Endothelial cell of umbilical vein (primary cell): Measurements from ENCODE around the gene RNF121. TPM values are rescaled to one million over a fixed set of nuclear protein-coding genes. Genes with fewer than 3 reads are reported as not detected.

Experiments
- BruUV-seq: library from RNA; stranded (reverse); fragments of 400-500 nt; replicated peaks from 2 replicates; lab custom pipeline; 2021; lab: Mats Ljungman, UMichigan
- CTCF ChIA-PET: fragments of 300-600, 350-600 bp; sonication (Branson Sonifier 250); formaldehyde crosslinking; loops from one replicate; lab custom pipeline; 2021; ENCODE audit warnings: antibody characterized with exemption, inconsistent platforms; lab: Charles Lee
- POLR2A ChIA-PET: fragments of 300-600, 350-600 bp; sonication (Branson Sonifier 250); formaldehyde crosslinking; loops from one replicate; lab custom pipeline; 2021; ENCODE audit warnings: antibody characterized with exemption, inconsistent platforms; lab: Charles Lee
- DNase-seq: peaks from one replicate; pipeline ENCODE4 v3.0.0-alpha.2; 2011; ENCODE audit warnings: low read depth, low spot score
- FAIRE-seq: peaks from 2 replicates; lab custom pipeline; 2011; peaks lifted over from hg19 to GRCh38; lab: Jason Lieb, UNC
- H2AFZ ChIP-seq: 2 replicates; pipeline ENCODE4 v1.6.0; 2012; ENCODE audit warnings: low read depth, low read length, control low read depth, inconsistent platforms
- H3K27ac ChIP-seq: 2 replicates; pipeline ENCODE4 v1.5.1; 2011; ENCODE audit warnings: low read depth, mild to moderate bottlenecking, control low read depth, low read length, moderate library complexity; ENCODE audit not compliant: insufficient read depth
- H3K27me3 ChIP-seq, 2 experiments: 2 replicates each; pipeline versions ENCODE4 v1.6.0 to v1.6.1; 2011; ENCODE audit warnings: low read length in 2 of 2, mixed read lengths in 1 of 2; ENCODE audit not compliant: control insufficient read depth in 2 of 2, insufficient read depth in 2 of 2
- H3K36me3 ChIP-seq, 2 experiments: 2 replicates in 1 of 2; 3 replicates in 1 of 2; pipeline ENCODE4 v1.5.1; 2011; ENCODE audit warnings: low read length in 2 of 2, mild to moderate bottlenecking in 1 of 2, moderate library complexity in 1 of 2; ENCODE audit not compliant: control insufficient read depth in 2 of 2, insufficient read depth in 2 of 2; ENCODE audit errors: extremely low read depth in 1 of 2
- H3K4me1 ChIP-seq: 3 replicates; pipeline ENCODE4 v1.5.1; 2011; ENCODE audit warnings: mild to moderate bottlenecking, low read length; ENCODE audit not compliant: control insufficient read depth, insufficient read depth; ENCODE audit errors: extremely low read depth
- H3K4me2 ChIP-seq: 2 replicates; pipeline ENCODE4 v1.6.1; 2011; ENCODE audit warnings: low read length, control low read depth, mixed read lengths; ENCODE audit not compliant: insufficient read depth
- H3K4me3 ChIP-seq, 3 experiments: fragments of 200-600 bp in 1 of 3; sonication (generic), shearing (Covaris generic) in 1 of 3; replicated peaks in 1 of 3; 2 replicates each; pipeline ENCODE4 v1.5.1; 2011 to 2016; ENCODE audit warnings: control low read depth in 3 of 3, low read length in 3 of 3, mild to moderate bottlenecking in 2 of 3, inconsistent platforms in 1 of 3, low read depth in 1 of 3, moderate library complexity in 1 of 3; ENCODE audit not compliant: insufficient read depth in 1 of 3
- H3K79me2 ChIP-seq: 2 replicates; pipeline ENCODE4 v1.6.0; 2012; ENCODE audit warnings: low read length, inconsistent platforms; ENCODE audit not compliant: control insufficient read depth, insufficient read depth
- H3K9ac ChIP-seq: replicated peaks from 2 replicates; pipeline ENCODE3; 2011; ENCODE audit warnings: low read length, control low read depth; ENCODE audit not compliant: insufficient read depth; ENCODE audit errors: extremely low read depth
- H3K9me1 ChIP-seq: replicated peaks from 3 replicates; pipeline ENCODE4 v1.6.0; 2011; ENCODE audit warnings: mild to moderate bottlenecking, low read length; ENCODE audit not compliant: control insufficient read depth, insufficient read depth; ENCODE audit errors: extremely low read depth
- H3K9me3 ChIP-seq: replicated peaks from 2 replicates; pipeline ENCODE4 v1.5.1; 2012; ENCODE audit warnings: low read length, inconsistent platforms; ENCODE audit not compliant: control insufficient read depth, insufficient read depth
- H4K20me1 ChIP-seq: replicated peaks from 2 replicates; pipeline ENCODE3; 2011; ENCODE audit warnings: mild to moderate bottlenecking, low read length; ENCODE audit not compliant: control insufficient read depth, insufficient read depth; ENCODE audit errors: extremely low read depth
- CTCF ChIP-seq, 2 donors: IDR thresholded peaks; 1 replicate in 1 of 2; 2 replicates in 1 of 2; pipeline ENCODE4 v1.5.1; 2011; ENCODE audit warnings: low read length in 2 of 2, mild to moderate bottlenecking in 2 of 2, moderate library complexity in 2 of 2, control low read depth in 1 of 2, inconsistent platforms in 1 of 2, low read depth in 1 of 2; ENCODE audit not compliant: insufficient read depth in 1 of 2; ENCODE audit errors: extremely low read depth in 1 of 2
- EZH2 ChIP-seq: IDR thresholded peaks from 2 replicates; pipeline ENCODE4 v1.6.1; 2012; ENCODE audit warnings: borderline replicate concordance, low read depth, mild to moderate bottlenecking, moderate library complexity, low read length, inconsistent platforms; ENCODE audit not compliant: severe bottlenecking
- FOS ChIP-seq: IDR thresholded peaks from 2 replicates; pipeline ENCODE4 v1.6.1; 2011; ENCODE audit warnings: mild to moderate bottlenecking, low read length, moderate library complexity, borderline replicate concordance; ENCODE audit not compliant: insufficient read depth
- GATA2 ChIP-seq: IDR thresholded peaks from 2 replicates; pipeline ENCODE4 v1.7.0; 2011; ENCODE audit warnings: low read depth, mild to moderate bottlenecking, moderate library complexity, mixed read lengths, low read length; ENCODE audit not compliant: insufficient read length, insufficient read depth
- JUN ChIP-seq: IDR thresholded peaks from 2 replicates; pipeline ENCODE4 v1.6.1; 2011; ENCODE audit warnings: borderline replicate concordance, low read depth; ENCODE audit not compliant: insufficient read length, insufficient read depth
- MAX ChIP-seq: IDR thresholded peaks from 2 replicates; pipeline ENCODE4 v1.6.1; 2011; ENCODE audit not compliant: insufficient read depth, insufficient read length
- MYC ChIP-seq: IDR thresholded peaks from one replicate; pipeline ENCODE4 v1.6.1; 2011; ENCODE audit warnings: mild to moderate bottlenecking, low read depth, low read length
- POLR2A ChIP-seq: IDR thresholded peaks from 2 replicates; pipeline ENCODE4 v1.6.1; 2012; ENCODE audit warnings: low read depth, mild to moderate bottlenecking, control low read depth, low read length
- POLR2AphosphoS5 ChIP-seq: IDR thresholded peaks from 2 replicates; pipeline ENCODE4 v1.6.1; 2012; ENCODE audit warnings: low read depth, mild to moderate bottlenecking, control low read depth, low read length, moderate library complexity; ENCODE audit not compliant: insufficient read depth
- dilution Hi-C: fragments of 300-500 bp; cut with MboI; formaldehyde crosslinking; loops from one replicate; pipeline ENCODE4 v1.15.0; 2019; ENCODE audit warnings: low sequenced_read_pairs; ENCODE audit not compliant: extremely low pct_ligation_motif_present
- intact Hi-C: fragments of 100-400 bp; cut with micrococcal nuclease; formaldehyde crosslinking; loops from one replicate; pipeline ENCODE4 v1.10.0; 2022
- polyA plus RNA-seq, 4 experiments: library from polyadenylated mRNA; depleted of rRNA in 3 of 4; stranded (reverse) in 3 of 4; unstranded in 1 of 4; fragments of >200 nt; gene quantifications; 2 replicates each; pipeline versions ENCODE4 v1.2.1 to v1.2.3, GENCODE V29; 2011 to 2012; ENCODE audit warnings: missing spikeins in 1 of 4
- total RNA-seq: library from RNA; stranded (reverse); gene quantifications from 2 replicates; pipeline ENCODE4 v1.2.3, GENCODE V29; 2021

The RNF121 gene
- total and polyA plus RNA-seq, 2 donors (not counting 3 experiments of a cell fraction or from before 2014, with no cell fraction given), result 61.4 to 99.9 TPM

- H3K9ac ChIP-seq, result no peak overlapping the region
- DNase-seq (no peak), FAIRE-seq (no peak)
- peaks cover 20 to 73% of the 10 kb centered on the region in 2 experiments for H3K36me3 ChIP-seq
- ChIA-PET POLR2A (no interaction called here), CTCF (interaction anchor here (1.2 to 2.0 kb wide), 2 partner anchors 20 to 28 kb away, joined by 5 to 7 read pairs; no protein-coding TSS in a partner anchor)
- no peak overlapping the region for H3K4me2 ChIP-seq
- no peaks in the 10 kb centered on the region for H3K27me3 ChIP-seq
- H3K4me1 ChIP-seq, result peaks cover 7% of the 10 kb centered on the region
- no peak overlapping the region for H3K27ac ChIP-seq
- no peaks in the 10 kb centered on the region for H4K20me1 ChIP-seq
- intact Hi-C loops (no loop called here), dilution Hi-C loops (no loop called here)
- H3K9me1 ChIP-seq, result no peaks in the 10 kb centered on the region
- TF ChIP-seq GATA2, result no peak
- no peak for TF ChIP-seq POLR2A
- TF ChIP-seq POLR2AphosphoS5, result no peak
- TF ChIP-seq CTCF (IDR thresholded peaks at IDR 0.05; ENCODE audit: extremely low read depth in 1 of 2, insufficient read depth in 1 of 2, low read depth in 1 of 2, low read length in 2 of 2), result no peak
- no peak for TF ChIP-seq FOS
- TF ChIP-seq MYC, result no peak
- no peak for TF ChIP-seq JUN
- TF ChIP-seq MAX, result no peak
- TF ChIP-seq EZH2, result no peak
- H3K9me3 ChIP-seq, result no peaks in the 10 kb centered on the region
- no peak overlapping the region for H2AFZ ChIP-seq
- no peak overlapping the region for H3K4me3 ChIP-seq
- no TSS peak for BruUV-seq
- no peaks in the 10 kb centered on the region for H3K79me2 ChIP-seq
Measured at GRCh38 chr11:72004515-72005346, 75.9 kb downstream of the RNF121 start.
